ENCODE measurements around the gene SEZ6L.

DNA sequence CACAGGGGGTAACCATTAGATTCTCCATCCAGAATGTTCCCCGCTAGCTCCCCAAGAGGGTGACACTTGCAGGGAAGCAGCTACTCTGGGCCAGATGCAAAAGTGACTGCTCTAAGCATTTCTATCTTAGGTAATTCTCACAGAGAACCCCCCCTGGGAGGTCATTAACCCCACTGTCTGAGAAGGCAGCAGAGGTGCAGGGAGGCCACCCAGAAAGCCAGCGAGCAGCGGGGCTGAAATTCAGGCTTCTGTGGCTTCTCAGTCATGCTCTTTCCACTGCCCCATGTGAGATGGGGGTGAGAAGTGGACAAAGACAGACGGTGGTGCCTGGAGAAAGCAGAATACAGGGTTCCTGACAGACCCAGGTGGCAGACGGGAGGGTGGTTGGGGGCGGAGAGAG, 145.4 kb downstream of the SEZ6L start:
- TF ChIP-seq CTCF (IDR thresholded peaks at IDR 0.05; ENCODE audit: borderline replicate concordance, extremely low read depth, low read length, poor library complexity, severe bottlenecking) (no peak), EZH2 (IDR thresholded peaks at IDR 0.05; ENCODE audit: borderline replicate concordance, low read depth, low read length, severe bottlenecking) (no peak)

All from DND-41 (cell line).